ENCODE measurements around the gene AGAP5. TPM values are rescaled to one million over a fixed set of nuclear protein-coding genes. Genes with fewer than 3 reads are reported as not detected.
"Not testable (repeated sequence)": the region's sequence is repeated elsewhere in the genome, so short reads cannot be mapped to it uniquely, and the experiment has no call there.

The AGAP5 gene
- total RNA-seq, 1 donor from 2014 or later = 12.8 TPM

GRCh38 chr10:73664156-73665040 is 33.5 kb downstream of the AGAP5 start:
- DNase-seq (ENCODE audit: low spot score in 2 of 2, unreplicated experiment in 2 of 2); H3K27me3 Mint-ChIP-seq (ENCODE audit: low read depth); H3K36me3 Mint-ChIP-seq; H3K27ac Mint-ChIP-seq; H3K9me3 Mint-ChIP-seq; H3K4me1 Mint-ChIP-seq; H3K4me3 Mint-ChIP-seq: not testable (repeated sequence)

GRCh38 chr10:73663621-73664020 is 34.3 kb downstream of the AGAP5 start:
- H3K4me1 Mint-ChIP-seq; H3K4me3 Mint-ChIP-seq; H3K9me3 Mint-ChIP-seq; H3K27ac Mint-ChIP-seq; H3K27me3 Mint-ChIP-seq (ENCODE audit: low read depth); DNase-seq (ENCODE audit: low spot score in 2 of 2, unreplicated experiment in 2 of 2); H3K36me3 Mint-ChIP-seq: not testable (repeated sequence)

- H3K36me3 Mint-ChIP-seq; H3K27me3 Mint-ChIP-seq (ENCODE audit: low read depth); DNase-seq (ENCODE audit: low spot score in 2 of 2, unreplicated experiment in 2 of 2); H3K4me3 Mint-ChIP-seq; H3K27ac Mint-ChIP-seq; H3K9me3 Mint-ChIP-seq; H3K4me1 Mint-ChIP-seq: not testable (repeated sequence)
Measured at GRCh38 chr10:73662705-73663104, 35.2 kb downstream of the AGAP5 start.

- DNase-seq (ENCODE audit: low spot score in 2 of 2, unreplicated experiment in 2 of 2) = no peak
Measured at GRCh38 chr10:73655990-73656298, 42.0 kb downstream of the AGAP5 start, which contains the start of gene SYNPO2L. SYNPO2L (minus strand) TSS chr10:73656029; CDS start chr10:73655922, 107 bp downstream.

GRCh38 chr10:73655257-73655989 is 42.5 kb downstream of the AGAP5 start:
- no peak overlapping the region for H3K4me3 Mint-ChIP-seq
- H3K9me3 Mint-ChIP-seq = no peaks in the 10 kb centered on the region
- no peak for DNase-seq (ENCODE audit: low spot score in 2 of 2, unreplicated experiment in 2 of 2)
- H3K4me1 Mint-ChIP-seq = no peaks in the 10 kb centered on the region
- TF ChIP-seq CTCF (IDR thresholded peaks at IDR 0.05; ENCODE audit: unreplicated experiment) = no peak
- H3K27ac Mint-ChIP-seq = no peak overlapping the region
- H3K27me3 Mint-ChIP-seq (ENCODE audit: low read depth) = no peaks in the 10 kb centered on the region
- no peaks in the 10 kb centered on the region for H3K36me3 Mint-ChIP-seq

More at GRCh38 chr10:73655990-73656298, 42.0 kb downstream of the AGAP5 start, which contains the start of gene SYNPO2L:
- no peak within 1 kb of the TSS for H3K27ac Mint-ChIP-seq
- H3K9me3 Mint-ChIP-seq = no peaks in the 10 kb centered on the region
- no peaks in the 10 kb centered on the region for H3K27me3 Mint-ChIP-seq (ENCODE audit: low read depth)
- no peak for TF ChIP-seq CTCF (IDR thresholded peaks at IDR 0.05; ENCODE audit: unreplicated experiment)
- H3K4me1 Mint-ChIP-seq = no peaks in the 10 kb centered on the region
- H3K36me3 Mint-ChIP-seq = no peaks in the 10 kb centered on the region
- H3K4me3 Mint-ChIP-seq = no peak within 1 kb of the TSS

GRCh38 chr10:73653701-73654100 is 44.2 kb downstream of the AGAP5 start:
- no peak for TF ChIP-seq CTCF (IDR thresholded peaks at IDR 0.05; ENCODE audit: unreplicated experiment)
- no peak for DNase-seq (ENCODE audit: low spot score in 2 of 2, unreplicated experiment in 2 of 2)
- H3K36me3 Mint-ChIP-seq = no peaks in the 10 kb centered on the region
- H3K4me3 Mint-ChIP-seq = no peak overlapping the region
- H3K27me3 Mint-ChIP-seq (ENCODE audit: low read depth) = no peaks in the 10 kb centered on the region
- H3K27ac Mint-ChIP-seq = no peak overlapping the region
- no peaks in the 10 kb centered on the region for H3K9me3 Mint-ChIP-seq
- H3K4me1 Mint-ChIP-seq = peaks cover 9% of the 10 kb centered on the region

- Mint-ChIP-seq H3K9me3 (no peaks in the 10 kb centered on the region), H3K27me3 (ENCODE audit: low read depth) (no peaks in the 10 kb centered on the region)
- TF ChIP-seq CTCF (IDR thresholded peaks at IDR 0.05; ENCODE audit: unreplicated experiment) = no peak
Measured at GRCh38 chr10:73653195-73653594, 44.7 kb downstream of the AGAP5 start.

More at GRCh38 chr10:73653195-73653594, 44.7 kb downstream of the AGAP5 start:
- Mint-ChIP-seq H3K4me1 (peaks cover 12% of the 10 kb centered on the region), H3K27ac (no peak overlapping the region), H3K36me3 (no peaks in the 10 kb centered on the region), H3K4me3 (no peak overlapping the region)
- DNase-seq (ENCODE audit: low spot score in 2 of 2, unreplicated experiment in 2 of 2) = no peak

Measured in mesothelial cell of epicardium (in vitro differentiated cells).